Iris pigment epithelial cell (primary cell): Measurements from ENCODE around the gene CFDP1.

Experiments used
- DNase-seq: peaks from one replicate; pipeline ENCODE4 v3.0.0-alpha.2; 2011; ENCODE audit warnings: low read depth

Gene CFDP1

DNA sequence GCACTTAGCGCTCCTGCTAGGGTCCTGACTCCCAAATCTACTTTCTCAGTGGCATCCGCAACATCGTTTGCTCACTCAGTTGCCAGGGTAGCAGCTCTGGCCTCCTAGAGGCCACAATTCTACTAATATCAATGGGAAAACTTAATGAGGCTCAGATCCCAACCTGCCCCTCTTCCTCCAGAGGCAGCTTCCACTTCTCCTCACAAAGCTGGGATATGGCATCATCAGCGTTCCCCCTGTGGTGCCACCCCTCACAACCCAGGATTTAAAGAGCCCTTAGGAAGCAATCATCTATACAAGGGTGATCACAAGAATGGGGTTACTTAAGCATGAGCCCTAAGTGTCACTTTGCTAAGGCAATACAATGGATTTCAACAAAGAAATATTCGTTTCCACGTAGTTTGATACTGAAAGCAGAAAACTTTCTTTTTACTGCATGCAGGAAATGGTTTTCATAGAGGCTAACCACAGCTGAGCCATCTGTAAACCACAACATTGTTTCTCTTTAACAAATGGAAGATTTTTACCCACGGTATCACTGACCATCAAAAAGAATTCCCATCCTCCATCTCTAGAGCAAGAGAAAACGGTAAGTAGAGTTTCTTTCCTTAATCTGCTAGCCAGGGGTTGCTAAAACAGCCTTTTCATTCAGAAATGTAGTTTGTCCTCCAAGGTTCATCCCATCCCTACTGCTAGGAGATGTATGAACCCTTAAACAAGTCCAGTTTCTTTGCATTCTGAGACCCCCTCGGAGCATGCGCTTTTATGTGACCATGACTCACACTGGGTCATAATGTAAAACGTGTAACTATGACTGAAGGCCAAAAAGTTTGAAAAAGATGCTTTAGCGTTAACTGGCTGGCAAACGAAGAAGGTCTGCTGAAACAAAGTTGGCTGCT is 113.5 kb downstream of the CFDP1 start:
- DNase-seq, result peak; percentile 96

DNA sequence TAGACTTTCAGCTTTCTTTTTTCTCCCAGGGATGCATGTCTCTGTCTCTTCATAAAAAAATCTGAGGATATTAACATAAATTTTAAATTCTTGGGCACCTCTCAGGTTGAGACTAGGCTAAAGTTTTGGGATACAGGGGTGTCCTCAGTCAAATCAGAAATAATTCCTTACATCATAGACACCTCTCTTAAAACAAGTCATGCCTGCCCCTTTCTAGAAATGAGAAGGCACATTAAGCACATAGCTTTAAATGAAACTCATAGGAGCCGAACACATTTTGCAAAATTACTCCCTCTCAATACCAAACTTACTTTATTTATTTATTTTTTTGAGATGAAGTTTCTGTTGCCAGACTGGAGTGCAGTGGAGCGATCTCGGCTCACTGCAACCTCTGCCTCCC is 114.6 kb downstream of the CFDP1 start:
- DNase-seq, result no peak

DNA sequence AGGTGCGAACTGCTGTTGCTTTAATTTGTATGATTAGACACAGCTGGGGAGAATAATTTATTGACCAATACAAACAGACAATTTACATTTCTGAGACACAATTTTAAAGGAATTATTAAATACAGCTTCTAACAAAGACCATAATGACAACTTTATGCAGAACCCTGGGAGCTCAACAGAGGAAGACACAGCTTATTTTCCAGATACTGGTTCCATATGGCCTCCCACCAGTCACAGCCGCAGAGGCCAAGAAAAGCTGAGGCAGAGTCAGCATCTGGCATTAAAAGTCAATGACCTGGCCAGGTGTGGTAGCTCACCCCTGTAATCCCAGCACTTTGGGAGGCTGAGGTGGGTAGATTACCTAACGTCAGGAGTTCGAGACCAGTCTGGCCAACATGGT is 115.8 kb downstream of the CFDP1 start:
- no peak for DNase-seq

DNA sequence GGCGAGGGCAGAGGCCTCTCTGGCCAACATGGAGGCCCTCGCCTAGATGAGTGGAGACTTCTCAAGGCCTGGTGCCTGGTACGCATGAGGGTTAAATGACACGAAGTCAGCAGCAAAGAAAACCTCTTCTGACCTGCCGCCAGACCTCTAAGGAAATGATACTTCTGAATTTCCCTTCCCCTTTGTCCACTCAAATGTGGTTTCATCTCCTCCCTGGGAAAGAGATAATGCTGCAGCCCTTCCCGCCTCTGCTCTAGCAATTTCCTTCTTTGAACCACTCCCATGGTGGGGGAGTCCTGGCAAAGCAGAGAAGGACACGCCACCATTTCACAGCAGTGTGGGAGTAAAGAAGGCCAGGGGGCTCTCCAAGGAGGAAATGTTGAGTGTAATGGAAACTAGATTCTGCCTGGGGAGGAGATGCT is 116.2 kb downstream of the CFDP1 start:
- no peak for DNase-seq

DNA sequence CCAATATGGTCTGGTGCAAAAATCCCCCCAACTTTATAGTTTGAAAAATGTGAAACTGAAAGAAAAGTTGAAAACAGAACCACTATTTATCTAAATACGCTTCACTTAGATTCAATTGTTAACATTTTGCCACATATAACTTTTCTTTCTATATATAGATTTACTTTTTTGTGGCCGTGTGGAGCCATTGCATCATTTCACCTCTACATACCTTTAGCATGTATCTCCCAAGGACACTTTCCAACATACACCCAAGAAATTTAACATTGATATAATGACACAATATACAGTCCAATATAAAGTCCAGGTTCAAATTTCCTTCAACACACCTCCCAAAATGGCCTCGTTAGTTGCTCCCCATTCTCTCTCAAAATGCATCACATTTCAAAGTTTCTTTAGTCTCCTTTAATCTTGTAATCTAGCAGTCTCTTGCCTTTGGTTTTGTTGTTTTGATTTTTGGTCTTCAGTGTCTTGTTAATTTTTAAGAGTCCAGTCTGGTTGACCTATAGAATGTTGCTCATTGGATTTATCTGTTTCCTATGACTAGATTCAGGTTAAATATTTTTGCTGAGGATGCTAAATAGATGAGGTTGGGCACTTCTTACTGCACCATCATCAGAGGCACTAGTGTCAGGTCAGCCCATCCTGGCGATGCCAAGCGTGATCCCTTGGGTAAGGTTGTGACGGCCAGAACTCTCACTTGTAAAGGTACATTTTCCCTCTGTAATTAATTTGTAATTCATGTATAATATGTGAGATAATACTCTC is 117.6 kb downstream of the CFDP1 start:
- no peak for DNase-seq

DNA sequence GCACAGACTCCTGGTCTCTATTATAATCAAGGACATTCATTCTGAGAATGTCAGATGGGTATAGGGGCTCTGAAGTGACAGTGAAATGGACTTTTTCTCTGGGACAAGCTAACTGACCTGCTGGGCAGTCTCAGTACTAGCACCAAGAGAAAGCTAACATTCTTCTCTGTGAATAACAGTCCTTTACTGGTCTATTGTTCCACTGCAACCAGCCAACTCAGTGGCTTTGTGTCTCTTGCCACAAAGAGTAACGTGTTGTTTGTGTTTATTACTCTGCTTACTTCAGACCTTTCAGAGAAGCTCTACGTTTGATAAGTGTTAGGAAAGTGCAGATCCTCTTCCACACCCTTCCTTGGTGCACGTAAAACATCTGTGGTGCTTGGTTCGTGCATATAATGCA is 120.4 kb downstream of the CFDP1 start:
- DNase-seq, result no peak

DNA sequence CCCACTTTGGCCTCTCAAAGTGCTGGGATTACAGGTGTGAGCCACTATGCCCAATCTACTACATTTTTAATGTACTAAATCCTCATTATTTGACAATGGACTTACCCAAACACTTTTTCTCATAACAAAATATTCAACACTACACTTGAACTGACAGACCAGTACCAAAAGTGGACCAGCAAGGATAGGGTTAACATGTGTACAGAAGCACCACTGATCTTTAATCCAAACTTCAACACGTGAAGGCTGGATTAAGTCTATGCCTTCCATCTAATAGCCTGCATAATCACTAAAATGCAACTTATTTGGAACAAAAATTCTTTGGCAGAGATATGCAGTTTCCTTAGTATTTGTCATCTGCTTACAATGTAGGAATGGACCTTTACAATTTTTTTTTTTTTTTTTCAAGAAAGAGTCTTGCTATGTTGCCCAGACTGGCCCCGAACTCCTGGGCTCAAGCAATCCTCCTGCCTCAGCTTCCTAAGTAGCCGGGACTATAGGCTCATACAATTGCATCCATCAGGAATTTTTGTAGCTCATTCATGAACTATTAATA is 121.8 kb downstream of the CFDP1 start:
- DNase-seq, result no peak

DNA sequence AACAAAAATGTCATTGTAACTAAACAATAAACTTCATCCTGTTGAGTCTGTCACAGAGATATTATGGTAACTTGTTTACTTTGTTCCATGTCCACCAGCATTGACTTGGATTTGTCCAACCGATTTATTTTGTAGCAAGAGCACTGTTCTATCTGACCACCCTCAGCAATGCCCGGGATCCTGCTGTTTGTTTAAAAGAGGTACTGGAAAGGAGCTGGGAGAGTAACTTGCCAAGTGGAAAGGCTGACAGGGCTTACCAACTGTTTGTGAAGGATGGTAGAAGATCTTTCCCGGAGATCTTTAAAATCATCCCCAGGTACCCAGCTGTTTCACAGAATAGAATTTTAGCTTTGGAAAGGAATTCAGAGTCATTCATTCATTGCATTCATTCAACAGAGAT is 122.8 kb downstream of the CFDP1 start:
- DNase-seq, result no peak

DNA sequence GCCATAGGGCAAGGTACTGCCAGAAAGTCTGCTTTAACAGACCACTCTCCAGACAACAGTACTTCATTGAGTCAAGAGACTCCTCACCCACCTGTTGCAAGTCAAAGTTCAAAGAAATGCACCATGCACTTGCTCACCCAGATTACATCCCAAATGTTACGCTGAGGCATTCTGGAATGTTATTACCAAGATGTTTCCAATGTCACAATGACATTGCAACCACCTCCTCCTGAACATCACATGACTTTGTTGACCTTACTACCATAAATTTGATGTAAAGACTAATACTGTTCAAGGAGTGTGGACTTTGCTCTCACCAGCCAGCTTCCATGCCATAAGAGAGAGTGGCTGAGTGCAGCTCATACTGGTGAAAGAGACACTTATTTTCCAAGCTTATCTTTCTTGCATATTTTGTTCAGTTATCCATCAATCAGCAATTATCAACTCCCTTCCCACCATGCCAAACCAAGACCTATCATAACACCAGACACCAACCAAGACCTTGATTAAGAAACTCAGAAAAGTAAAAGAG is 123.3 kb downstream of the CFDP1 start:
- DNase-seq, result no peak

DNA sequence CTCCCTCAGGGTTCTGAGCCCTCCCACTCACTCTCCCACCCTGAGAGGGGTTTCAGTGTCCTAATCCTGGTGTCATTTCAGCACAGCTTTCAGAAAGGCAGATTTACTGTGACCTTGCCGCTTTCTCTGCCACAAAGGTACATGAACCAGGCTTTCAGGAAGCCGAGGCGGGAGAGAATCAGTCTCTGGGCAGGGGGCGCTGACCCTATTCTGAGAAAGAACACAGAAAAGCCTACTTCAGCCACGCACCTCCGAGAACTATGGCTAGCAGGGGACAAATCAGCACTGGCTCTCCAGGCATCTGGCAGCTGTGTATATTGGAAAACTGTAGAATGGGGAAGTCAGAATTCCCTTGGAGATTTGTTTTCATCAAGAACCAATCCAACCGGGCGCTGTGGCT is 124.1 kb downstream of the CFDP1 start:
- DNase-seq, result no peak

DNA sequence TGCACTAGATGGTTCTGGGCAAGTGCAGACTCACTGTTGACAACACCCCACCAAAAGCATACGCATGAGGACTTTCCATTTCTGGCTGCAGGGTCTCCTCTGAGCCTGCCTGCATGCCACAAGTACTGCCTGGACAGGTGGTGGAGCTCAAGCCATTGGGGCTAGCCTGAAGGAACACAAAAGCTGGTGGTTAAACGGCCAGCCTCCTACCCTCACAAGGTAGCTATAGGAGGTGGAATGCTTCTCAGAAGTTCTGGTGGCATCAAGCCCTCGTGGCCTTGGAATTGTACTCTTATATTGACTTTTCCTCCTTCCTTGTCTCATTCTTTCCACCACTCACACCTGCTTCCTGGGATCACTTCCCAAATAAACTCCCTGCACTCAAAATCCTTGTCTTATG is 125.3 kb downstream of the CFDP1 start:
- no peak for DNase-seq

DNA sequence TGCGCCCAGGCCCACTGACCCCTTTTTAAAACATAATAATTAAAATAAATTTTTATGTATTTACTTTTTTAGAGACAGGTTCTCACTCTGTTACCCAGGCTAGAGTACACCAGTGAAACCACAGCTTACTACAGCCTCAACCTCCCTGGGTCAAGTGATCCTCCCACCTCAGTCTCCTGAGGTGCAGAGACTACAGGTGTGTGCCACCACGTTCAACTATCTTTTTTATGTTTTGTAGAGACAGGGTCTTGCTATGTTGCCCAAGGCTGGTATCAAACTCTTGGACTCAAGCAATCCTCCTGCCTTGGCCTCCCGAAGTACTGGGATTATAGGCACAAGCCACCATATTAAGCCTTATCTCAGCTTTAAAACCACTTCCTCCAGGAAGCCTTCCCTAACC is 125.8 kb downstream of the CFDP1 start:
- DNase-seq, result no peak

DNA sequence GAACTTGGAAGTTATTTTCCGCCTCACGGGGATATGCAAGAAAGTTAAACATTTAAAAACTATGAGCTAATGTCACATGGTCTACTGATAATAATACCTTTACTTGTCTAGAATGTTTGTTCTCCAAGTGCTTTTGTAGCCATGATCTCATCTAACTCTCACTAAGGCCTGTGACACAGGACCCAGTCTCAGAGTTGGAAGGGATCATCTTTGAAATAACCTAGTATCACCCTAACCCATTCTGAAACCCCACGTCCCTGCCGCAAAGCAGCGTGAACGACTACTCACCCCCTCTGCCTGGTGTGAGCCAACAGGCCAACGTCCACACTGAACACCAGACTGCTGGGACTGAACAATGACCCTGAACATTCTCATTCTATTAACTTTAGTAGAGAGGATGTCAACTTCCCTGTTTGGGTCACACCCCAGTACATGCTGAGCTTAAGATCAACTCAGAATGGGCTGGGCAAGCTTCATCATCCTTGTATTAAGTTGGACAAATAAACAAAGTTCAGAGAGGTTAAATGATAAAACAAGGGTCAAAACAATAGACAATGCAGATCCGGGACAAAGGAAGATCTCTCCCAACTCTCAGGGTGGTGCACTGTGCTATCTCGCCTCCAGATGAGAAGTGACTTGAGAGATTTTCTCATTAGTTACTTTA is 127.1 kb downstream of the CFDP1 start:
- peak; percentile 58 for DNase-seq

DNA sequence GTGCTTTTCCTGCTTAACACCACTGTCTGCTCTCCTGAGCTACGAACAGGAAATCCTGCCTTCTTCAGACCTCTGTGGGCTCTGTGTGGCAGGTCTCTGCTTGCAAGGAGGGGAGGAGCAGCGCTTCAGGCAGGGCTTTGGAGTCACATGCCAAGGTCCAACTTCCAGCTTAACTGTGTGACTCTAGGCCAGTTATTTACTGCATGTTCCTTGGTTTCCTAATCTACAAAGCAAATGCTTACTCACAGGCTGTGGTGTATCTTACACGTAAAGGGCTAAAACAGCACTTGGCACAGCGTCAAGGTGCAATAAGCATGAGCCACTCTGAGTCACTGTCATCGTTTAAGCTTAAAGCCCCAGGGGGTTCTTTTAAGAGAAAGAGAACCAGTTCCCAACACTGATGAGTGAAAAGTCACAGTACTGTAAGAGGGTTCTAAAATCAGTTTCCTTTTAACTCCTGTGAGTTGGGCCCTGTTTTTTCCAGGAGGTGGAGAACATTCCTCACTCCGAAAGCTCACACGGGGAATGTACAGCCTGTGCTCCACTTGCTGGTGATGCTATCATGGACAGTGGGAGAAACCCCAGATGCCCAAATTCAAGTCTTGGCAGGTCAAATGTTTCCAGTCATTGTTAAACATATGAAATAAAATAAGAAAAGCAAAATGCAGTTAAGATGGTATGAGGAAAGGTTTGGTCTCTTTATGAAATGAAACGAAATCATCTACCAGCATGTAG is 127.8 kb downstream of the CFDP1 start:
- DNase-seq, result peak; percentile 100

DNA sequence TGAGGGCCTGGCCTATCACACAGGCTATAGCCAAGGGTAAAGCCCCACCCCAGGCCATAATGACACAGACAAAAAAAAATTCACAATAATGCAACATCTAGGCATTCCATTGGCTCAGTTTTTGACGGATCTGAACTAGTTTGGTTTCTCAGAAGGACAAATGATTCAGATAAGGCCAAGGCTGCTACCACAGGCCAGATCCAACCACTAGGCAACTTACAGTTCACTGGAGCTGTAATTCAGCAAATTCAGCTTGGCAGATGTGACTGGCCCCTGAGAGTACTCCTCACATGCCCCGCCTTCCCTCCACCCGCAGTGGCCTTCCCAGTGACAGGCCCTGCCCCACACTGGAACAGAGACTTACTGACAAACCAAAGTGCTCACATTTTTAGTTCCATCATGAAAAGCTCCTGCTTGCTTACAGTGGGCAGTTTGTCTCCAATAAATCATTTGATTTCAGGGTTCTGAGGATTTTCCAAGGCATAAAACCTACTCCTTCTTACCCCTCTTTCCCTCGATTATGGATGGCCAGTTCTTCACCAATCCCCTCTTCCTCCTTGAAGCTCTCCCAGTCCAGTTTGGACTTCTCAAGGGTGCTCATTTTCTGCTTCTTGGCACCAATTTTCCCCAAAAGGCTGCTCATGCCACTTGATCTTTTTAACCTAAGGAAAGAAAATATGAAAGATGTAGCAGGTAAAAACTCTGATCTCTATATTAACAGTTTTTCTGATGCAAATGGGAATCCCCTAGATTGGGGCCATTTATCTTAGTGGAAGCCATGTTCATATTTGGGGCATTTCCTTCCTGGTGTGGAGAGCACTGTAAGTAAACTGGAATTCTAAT is 128.6 kb downstream of the CFDP1 start:
- DNase-seq, result peak; percentile 98

DNA sequence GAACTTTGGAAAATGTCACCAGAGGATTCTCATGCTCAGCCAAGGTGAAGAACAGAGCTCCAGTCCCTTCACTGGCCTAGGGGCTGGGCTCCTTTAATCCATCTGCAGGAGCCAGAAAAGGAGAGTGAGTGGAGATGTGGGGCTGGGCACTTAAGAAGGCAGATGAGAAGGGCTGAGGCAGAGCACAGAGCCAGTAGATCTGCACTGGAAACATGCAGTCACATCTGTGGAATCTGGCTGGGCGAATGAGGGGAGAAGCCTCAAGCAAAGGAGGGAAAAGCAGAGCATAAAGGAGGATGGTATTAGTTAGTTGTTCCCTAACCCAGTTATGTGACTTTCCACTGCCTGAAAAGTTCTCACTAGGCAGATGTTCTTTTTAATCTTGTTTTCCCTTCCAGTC is 131.5 kb downstream of the CFDP1 start:
- no peak for DNase-seq

DNA sequence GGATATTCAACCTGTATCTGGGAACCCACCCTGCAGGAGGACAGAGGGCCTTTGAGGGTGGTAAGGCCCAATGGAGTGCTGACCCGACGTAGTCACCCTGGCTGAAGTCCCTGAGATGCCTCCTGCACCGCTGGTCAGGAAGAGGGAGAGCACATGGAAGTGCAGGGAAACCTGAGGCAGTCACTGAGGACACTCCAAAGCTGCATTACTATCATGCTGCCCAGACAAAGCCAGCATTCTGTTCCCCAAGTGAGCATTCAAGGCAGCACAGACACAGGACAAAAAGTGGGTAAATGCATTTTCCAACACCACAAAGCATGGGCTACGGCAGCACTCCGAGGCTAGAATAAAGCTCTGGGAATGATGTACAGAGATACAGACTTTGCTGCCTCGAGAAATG is 135.0 kb downstream of the CFDP1 start:
- DNase-seq, result no peak

DNA sequence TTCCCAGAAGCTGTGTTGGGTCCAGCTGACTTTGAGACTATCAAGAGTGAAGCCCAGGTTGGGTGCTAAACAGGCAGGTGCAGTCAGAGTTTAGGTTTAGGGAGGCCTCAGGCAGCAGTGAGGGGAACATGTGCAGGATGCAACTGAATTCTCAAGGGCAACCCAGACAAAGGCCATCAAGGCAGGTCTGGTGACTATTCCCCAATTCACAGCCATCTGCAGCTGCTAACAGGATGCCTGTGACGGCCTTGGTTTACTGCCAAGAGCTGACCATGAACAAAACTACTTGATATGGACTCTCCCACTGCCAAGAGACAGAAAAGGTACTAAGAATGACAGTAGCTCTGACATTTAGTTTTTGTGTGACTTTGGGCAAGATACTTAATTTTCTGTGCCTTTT is 136.7 kb downstream of the CFDP1 start:
- DNase-seq, result peak; percentile 53

DNA sequence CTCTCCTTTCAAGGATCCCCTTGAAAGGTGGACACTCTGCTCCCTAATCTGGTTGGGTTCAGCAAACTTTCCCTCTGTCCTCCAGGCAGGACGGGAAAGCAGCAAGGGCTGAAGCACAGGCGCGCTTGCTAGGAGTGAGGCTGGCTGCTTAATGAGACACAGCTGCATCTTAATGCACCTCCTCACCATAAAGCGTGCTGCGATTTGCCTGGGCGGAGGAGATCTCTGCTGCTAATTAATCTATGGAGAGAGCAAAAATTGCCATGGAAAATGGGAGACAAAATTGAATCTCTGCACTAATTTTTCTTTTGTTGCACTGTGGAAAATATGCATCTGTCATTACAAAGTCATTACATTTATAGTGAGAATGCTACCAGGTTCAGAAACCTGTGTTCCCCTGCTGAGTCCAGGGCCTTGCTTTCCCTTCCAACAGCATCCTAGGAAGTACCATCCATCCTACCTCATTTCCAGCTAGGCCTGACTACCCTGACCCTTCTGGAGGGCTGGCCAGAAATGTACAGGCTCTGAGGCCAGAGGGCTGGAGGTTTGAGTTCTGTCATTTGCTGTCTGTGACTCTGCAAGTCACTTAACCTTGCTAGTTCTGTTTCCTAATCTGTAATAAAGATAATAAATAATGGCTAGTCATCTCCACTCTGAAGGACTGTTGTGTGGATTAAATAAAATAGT is 138.4 kb downstream of the CFDP1 start:
- no peak for DNase-seq

DNA sequence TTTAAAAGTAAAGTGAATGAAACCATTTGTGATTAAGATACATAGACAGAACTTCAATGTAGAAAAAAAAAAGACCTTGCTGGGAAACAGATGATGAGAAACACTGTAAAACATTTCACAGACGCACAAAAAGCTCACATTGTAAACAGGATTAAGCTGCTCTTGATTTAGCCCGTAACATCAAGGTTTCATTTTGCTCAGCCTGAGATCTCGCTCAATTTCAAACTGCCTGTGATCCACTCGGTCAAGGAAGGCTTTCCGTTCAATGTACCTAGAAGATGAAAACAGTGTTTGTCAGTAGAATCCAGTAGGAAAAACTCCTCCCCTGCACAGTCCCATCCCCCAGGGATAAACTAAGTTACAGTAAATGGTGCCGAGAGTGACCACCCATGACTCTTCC is 139.5 kb downstream of the CFDP1 start:
- peak; percentile 75 for DNase-seq
